ENCODE results near the gene MRPL19. TPM values are rescaled to one million over a fixed set of nuclear protein-coding genes. Genes with fewer than 3 reads are reported as not detected.

The MRPL19 gene
- total and polyA plus RNA-seq, 10 of the 15 experiments (the other 5 are each of a cell fraction or from before 2014, with no cell fraction given), result 13.1 to 99.0 (median 56.6) TPM

DNA sequence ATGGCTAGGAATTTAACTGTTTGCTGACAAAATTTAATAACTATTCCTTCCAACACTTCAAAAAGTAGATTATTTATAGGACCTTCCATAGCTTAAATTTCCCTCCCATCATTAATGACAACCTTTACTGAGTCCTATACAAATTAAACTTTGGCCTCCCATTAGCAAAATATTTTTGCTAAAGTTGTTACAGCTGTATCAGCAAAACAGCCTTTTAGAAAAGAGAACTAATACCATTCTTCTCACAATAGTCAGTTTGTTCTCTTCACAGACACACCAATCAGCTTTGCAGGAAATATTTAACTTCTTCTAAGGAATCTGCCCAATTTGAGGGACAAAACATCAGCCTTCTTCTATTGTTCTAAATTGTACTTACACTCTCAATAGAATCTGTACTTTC, 76.1 kb downstream of the MRPL19 start:
- Histone ChIP-seq H3K79me2 (ENCODE audit: control insufficient read depth, insufficient read depth, low read length) (no peaks in the 10 kb centered on the region), H3K27ac (ENCODE audit: control insufficient read depth, insufficient read depth) (no peak overlapping the region), H2AFZ (ENCODE audit: control insufficient read depth, low read depth, low read length) (no peak overlapping the region), H3K4me1 (ENCODE audit: control insufficient read depth, insufficient read depth, low read length) (no peaks in the 10 kb centered on the region), H3K36me3 (ENCODE audit: control insufficient read depth in 2 of 2, insufficient read depth in 2 of 2, low read length in 1 of 2) (no peaks in the 10 kb centered on the region), H3K9ac (ENCODE audit: control insufficient read depth, insufficient read depth, low read length) (no peak overlapping the region), H3K27me3 (replicated peaks in 1 of 2; ENCODE audit: control insufficient read depth in 2 of 2, insufficient read depth in 2 of 2, low read length in 1 of 2) (no peaks in the 10 kb centered on the region; a peak in 1 of 4 replicates), H3K9me3 (replicated peaks; ENCODE audit: control insufficient read depth, insufficient read depth, low read length) (no peaks in the 10 kb centered on the region), H3K4me2 (ENCODE audit: control insufficient read depth, insufficient read depth) (no peak overlapping the region), H4K20me1 (ENCODE audit: control insufficient read depth, insufficient read depth) (no peaks in the 10 kb centered on the region), H3K4me3 (no peak overlapping the region)
- ChIA-PET RAD21 (ENCODE audit: unreplicated experiment) (no interaction called here), SMC1A (ENCODE audit: uncharacterized antibody, unreplicated experiment) (interaction anchor here (0.8 to 1.0 kb wide), 2 partner anchors 14 to 36 kb away, joined by 3 to 4 read pairs; no protein-coding TSS in a partner anchor), POLR2A (no interaction called here), CTCF (interaction anchor here (0.7 kb wide), 1 partner anchor 11 kb away, joined by 3 read pairs; no protein-coding TSS in a partner anchor)
- DNase-seq (ENCODE audit: low read depth, low spot score), result no peak
- FAIRE-seq, result no peak
- ATAC-seq, result no peak
- in situ Hi-C loops (cut with MboI), result no loop called here
- BruUV-seq (replicated peaks), result no TSS peak
- intact Hi-C loops (cut with micrococcal nuclease; ENCODE audit: unreplicated experiment), result no loop called here
- TF ChIP-seq HDAC6 (IDR thresholded peaks at IDR 0.05; ENCODE audit: unreplicated experiment), result no peak
- no peak for TF ChIP-seq MYB (IDR thresholded peaks at IDR 0.05; ENCODE audit: borderline replicate concordance, low read depth, low read length)
- TF ChIP-seq CHD4 (IDR thresholded peaks at IDR 0.05), result no peak
- TF ChIP-seq, protein P1, sequence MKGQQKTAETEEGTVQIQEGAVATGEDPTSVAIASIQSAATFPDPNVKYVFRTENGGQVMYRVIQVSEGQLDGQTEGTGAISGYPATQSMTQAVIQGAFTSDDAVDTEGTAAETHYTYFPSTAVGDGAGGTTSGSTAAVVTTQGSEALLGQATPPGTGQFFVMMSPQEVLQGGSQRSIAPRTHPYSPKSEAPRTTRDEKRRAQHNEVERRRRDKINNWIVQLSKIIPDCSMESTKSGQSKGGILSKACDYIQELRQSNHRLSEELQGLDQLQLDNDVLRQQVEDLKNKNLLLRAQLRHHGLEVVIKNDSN (IDR thresholded peaks at IDR 0.05; ENCODE audit: borderline replicate concordance, extremely low read length, insufficient read depth, low read depth, low read length), result no peak
- TF ChIP-seq CREB1 (IDR thresholded peaks at IDR 0.05; ENCODE audit: low read depth), result no peak
- no peak for TF ChIP-seq RUNX3 (IDR thresholded peaks at IDR 0.05; ENCODE audit: low read length)
- TF ChIP-seq FOS (IDR thresholded peaks at IDR 0.05; ENCODE audit: borderline replicate concordance, extremely low read depth, insufficient read length), result no peak
